Right kidney (tissue), 1 donor: Measurements from ENCODE around the gene CCT5.
"Not testable (repeated sequence)": the region's sequence is repeated elsewhere in the genome, so short reads cannot be mapped to it uniquely, and the experiment has no call there.

Source experiments
- DNase-seq: peaks from one replicate; pipeline ENCODE4 v3.0.0-alpha.2; 2016

CCT5 gene

DNA sequence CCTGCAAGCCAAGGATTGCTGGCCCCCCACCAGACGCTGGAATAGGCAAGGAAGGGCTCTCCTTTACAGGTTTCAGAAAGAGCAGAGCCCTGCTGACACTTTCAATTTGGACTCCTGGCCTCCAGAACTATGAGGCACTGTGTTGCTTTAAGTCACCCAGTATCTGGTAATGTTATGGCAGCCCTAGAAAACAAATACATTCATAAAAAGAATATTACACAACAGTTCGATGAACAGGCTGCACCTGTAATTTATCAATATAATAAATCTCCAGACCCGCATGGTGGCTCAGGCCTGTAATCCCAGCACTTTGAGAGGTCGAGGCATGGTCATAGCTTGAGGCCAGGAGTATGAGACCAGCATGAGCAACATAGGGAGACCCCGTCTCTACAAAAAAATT lies 50.2 kb downstream of the CCT5 start:
- no peak for DNase-seq

DNA sequence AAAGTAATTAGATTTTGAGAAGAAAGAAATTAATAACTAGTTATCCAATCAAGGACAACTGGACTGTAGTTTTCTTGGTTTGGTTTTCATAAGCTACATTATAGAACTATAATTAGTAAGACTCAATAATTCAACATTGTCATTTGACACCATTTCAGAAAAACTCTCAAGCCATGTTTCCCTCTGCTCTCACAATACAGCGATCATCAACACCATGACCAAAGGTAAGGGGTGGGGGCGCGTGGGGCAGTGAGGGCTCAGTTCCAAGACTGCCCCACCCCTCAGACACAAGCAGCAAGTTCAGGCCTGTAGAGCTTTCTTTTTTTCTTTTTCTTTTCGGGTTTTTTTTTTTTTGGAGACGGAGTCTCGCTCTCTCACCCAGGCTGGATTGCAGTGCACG lies 51.2 kb downstream of the CCT5 start:
- no peak for DNase-seq

DNA sequence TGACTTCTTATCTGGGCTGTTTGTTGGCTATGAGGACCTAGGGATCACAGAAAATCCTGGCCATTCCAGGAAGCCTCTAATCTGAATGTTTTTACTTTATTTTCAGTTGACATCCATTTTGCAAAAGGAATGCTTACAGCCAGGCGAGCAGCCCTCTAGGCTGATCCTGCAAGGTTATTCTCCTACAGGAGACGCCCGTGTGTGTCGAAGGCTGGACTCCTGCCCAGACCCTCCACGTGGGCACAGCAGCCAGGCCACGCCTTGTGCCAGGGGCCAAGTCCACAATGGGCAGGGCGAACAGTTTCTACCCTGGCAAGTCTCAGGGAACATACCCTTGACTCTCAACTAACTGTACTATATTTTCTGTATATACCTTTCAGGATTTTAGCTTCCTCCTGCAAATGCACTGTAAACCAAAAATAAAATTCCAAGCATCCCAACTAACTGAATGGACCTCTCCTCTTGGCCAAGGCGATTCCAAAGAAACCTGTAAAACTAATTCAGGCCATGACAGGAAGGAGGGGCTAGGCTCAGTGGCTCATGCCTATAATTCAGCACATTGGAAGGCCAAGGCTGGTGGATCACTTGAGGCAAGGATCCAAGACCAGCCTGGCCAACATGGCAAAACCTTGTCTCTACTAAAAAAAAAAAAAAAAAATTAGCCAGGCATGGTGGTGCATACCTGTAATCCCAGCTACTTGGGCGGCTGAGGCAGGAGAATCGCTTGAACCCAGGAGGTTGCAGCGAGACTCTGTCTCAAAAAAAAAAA lies 51.9 kb downstream of the CCT5 start:
- DNase-seq: no peak

DNA sequence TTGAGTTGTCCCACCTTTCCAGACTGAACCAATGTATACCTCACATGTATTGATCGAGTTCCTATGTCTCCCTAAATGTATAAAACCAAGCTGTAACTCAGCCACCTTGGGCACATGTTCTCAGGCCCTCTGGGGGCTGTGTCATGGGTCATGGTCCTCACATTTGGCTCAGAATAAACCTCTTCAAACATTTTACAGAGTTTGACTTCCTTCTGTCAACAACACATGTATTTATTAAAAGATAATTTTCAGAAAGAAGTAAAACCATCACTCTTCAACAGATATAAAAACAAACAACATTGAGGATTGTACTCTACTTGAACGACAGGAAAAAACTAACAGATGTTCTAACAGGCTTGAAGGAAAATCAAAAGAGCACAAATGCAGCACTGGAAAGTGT lies 53.1 kb downstream of the CCT5 start:
- no peak for DNase-seq

DNA sequence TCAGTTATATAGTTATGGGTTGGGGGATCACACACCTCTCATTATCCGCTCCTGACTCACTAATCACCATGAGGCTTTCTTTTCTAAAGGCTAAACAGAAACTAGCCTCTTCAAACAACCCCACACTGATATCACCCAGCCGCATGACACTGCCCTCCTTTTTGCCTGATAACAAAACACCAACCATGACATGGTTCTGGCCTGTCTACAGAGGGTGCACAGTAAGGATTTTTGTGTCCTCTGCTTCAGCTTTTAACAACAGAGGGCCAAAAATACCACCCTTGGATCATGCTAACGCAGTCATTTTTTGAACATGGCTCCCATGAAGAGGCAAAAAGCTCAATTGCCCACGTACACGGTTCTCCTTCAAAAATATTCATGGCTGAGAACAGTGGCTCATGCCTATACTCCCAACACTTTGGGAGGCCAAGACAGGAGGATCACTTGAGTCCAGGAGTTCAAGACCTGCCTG lies 53.7 kb downstream of the CCT5 start:
- no peak for DNase-seq

DNA sequence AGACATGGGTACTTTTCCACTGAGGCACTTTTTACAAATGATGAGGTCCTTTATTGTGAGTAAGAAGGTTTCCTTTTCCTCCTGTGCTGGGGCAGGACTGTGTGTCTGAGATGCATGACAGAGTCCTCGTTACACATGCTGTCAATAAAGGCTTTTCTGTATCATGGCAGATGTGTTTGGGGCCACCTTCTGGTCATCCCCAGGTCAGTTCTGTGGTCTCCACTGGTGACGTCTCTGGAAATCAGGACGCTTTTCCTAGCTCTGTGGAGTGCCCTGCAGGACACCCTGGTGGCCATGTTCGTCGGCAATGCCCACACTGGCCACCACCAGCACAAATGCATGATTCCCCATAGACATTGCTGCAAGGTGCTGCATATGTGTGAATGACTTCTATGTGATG lies 54.9 kb downstream of the CCT5 start:
- no peak for DNase-seq

DNA sequence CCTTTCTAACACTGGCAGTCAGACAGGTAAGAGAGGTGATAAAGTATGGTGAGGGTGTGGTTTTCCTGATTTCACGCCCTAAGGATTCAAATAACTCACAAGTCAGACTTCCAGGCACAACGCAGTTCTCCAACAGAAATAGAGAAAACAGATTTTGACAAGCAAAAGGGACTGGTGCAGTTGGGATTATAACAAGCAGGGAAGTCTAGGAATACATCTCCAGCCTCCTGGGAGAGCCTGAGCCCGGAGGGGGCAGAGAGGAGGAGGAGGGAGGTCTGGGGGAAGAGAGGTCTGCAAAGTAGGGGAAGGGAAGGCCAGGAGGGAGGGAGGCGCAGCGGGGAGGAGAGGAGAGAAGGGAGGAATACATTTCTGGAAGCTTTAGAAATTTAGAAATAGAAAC lies 56.0 kb downstream of the CCT5 start:
- DNase-seq: no peak

DNA sequence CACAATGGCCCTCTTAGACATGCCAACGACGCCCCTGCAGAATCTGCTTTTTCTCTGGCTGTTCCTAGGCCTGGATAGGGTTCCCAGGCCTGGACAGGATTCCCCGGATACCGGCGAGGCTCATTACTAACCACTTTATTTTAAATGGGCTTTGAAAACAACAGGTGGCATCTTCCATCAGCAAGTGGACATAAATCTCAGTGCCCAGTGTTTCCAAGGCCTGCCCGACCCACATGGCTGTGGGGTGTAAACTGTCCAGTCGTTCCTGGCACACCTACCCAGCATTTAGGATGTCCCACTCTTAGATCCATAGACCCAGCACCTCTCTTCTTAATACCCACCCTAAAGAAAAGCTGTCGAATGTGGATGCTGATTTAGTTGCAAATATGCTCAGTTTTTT lies 56.7 kb downstream of the CCT5 start:
- DNase-seq: no peak

DNA sequence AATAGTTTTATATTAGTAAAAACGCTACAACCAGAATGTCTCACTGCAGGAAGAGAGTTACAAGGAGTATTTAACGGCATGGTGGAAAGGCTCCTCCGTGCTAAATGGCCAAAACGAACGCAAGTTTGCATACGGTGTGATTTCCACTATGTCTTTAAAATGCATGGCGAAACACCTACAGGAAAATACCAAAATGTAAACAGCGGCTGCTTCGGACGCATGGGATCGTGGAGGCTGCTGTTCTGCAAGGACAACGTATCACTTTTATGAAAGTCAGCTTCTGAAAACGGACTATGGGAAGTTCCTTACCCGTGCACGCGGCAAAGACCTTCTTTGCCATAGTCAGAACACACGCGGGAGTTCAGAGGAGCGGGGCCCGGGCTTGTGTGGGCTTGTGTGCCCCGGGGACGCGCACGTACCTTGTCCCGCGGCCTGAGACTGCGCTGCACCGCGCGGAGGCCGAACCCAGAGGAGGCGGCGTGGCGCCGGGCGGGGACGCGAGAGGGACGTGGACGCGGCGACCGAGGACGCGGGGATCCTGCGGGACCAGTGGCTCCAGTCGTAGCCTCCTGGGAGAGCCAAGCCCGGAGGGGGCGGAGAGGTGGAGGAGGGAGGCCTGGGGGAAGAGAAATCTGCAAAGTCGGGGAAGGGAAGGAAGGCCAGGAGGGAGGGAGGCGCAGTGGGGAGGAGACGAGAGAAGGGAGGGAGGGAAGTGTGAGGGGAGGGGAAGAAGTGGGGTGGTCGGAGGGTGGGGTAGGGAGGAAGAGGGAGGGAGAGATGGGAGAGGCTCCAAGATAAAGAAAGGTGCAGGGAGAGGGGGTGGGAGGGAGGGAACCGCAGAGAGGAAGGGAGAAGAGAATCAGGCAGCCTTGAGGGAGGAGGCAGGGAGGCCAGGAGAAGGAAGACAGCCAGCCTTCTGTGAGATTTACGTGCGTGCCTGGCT lies 57.4 kb downstream of the CCT5 start, which contains the start of gene CMBL:
TSS of gene CMBL (minus strand) at position 697 of the 943 bp plus-strand sequence. CDS start 17,140 bp downstream, outside the sequence.
- peak; percentile 90 for DNase-seq

DNA sequence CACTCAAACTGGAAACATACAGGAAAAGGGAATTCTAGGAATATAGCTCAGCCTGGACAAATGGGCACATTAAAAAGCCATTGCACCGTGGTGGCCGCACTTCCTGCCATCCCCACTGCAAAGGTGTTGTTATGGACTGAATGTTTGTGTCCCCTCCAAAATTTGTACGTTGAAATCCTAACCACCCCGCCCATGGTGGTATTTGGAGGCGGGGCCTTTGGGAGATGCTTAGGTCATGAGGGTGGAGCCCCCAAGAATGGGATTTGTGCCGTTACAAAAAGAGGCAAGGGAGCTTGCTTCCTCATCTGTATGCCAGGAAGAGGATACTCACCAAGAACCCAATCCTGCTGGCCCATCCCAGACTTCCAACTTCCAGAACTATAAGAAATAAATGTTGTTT lies 58.8 kb downstream of the CCT5 start:
- DNase-seq: no peak

DNA sequence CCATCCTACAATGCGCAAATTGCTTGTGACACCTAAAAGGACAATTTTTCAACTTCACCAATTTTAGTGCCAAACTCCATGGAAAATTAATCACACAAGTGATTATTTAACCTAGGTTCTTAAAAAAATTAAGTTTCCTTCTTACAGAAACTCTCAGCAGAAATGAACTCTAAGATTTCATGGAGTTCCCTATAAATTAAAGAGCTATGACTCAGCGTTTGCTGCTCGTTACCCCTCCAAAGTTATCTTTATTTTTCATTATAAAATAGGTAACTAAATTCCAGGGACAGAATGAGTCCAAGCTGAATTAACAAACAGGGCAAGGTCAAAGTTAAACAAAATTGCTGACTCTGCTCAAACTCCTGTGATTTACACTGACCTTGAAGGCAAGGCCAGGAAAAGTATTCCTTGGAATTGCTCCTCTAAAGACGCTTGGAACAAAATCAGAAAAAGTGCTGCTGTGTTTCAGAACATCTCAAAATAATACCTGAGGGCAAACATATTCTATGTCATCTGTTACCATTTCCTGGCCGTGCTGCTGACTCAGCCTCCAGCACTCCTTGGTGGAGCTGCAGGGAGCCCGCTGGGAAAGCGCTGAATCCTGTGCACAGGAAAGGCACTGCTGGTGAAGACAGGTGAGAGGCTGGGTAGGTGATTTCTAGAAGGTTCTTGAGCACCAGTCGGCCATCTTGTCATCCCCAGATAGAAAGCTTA lies 60.1 kb downstream of the CCT5 start:
- no peak for DNase-seq

DNA sequence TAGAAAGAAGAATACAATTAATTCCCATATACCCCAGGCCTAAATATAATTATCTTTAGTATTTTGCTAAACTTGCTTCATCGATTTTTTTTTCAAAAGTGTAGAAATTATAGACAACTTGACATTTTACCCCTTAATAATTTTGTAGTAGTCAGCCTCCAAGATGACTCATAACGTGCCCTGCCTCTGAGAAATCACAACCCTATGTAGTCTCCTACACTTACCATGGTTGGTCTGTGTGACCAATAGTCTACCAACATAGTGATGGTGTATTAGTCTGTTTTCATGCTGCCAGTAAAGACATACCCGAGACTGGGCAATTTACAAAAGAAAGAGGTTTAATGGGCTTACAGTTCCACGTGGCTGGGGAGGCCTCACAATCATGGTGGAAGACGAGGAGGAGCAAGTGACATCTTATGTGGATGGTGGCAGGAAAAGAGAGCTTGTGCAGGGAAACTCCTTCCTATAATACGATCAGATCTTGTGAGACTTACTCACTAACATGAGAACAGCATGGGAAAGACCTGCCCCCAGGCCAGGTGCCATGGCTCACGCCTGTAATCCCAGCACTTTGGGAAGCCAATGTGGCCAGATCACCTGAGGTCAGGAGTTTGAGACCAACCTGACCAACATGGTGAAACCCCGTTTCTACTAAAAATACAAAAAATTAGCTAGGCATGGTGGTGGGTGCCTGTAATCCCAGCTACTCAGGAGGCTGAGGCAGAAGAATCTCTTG lies 60.9 kb downstream of the CCT5 start:
- not testable (repeated sequence) for DNase-seq

DNA sequence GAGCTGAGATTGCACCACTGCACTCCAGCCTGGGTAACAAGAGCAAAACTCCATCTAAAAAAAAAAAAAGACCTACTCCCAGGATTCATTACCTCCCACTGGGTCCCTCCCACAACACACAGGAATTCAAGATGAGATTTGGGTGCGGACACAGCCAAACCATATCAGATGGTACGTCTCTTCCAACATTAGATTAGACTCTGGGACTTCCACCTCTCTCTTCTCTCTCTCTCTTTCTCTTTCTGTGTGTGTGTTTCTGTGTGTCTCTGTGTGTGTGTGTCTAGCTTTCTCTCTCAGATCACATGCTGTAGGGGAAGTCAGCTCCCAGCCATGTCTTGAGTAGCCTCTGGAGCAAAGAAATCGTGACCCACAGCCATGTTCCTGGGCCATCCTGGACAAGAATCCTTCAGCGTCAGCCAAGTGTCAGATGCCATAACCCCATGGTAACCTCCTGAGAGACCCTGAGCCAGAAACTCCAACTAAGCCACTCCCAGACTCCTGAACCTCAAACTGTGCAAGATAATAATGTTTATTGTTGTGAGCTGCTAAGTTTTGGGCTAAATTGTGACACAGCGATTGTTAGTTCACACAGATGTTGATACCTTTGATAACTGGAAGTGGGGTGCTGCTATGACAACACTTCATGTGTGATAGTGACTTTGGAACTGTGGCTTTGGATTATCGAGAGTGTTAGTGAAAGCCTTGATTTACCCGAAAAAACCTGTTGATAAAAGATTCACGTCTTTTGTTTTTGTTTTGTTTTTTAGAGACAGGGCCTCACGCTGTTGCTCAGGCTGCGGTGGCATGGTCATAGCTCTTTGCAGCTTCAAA lies 61.7 kb downstream of the CCT5 start:
- no peak for DNase-seq

DNA sequence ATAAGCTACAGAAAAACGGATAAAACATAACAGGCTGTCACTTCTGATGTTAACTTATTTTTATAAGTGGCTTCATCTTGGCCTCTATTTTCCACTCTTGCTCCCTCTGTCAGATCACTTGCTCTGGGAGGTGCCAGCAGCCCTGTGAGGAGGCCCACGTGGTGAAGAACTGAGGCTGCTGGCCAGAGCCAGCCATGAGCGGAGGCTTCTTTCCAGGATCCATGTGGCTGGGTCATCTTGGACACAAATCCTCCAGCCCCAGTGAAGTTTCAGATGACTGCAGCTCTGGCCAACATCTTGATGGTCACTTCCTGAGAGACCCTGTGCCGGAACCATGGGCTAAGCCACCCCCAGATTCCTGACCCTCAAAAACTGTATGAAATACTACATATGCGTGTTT lies 65.1 kb downstream of the CCT5 start:
- DNase-seq: no peak
